ENCODE results near the gene LRRC32.
A peak's percentile ranks its signal among the peaks of the same experiment; 100 is the strongest.
"Not testable (repeated sequence)": the region's sequence is repeated elsewhere in the genome, so short reads cannot be mapped to it uniquely, and the experiment has no call there.

The LRRC32 gene

DNA sequence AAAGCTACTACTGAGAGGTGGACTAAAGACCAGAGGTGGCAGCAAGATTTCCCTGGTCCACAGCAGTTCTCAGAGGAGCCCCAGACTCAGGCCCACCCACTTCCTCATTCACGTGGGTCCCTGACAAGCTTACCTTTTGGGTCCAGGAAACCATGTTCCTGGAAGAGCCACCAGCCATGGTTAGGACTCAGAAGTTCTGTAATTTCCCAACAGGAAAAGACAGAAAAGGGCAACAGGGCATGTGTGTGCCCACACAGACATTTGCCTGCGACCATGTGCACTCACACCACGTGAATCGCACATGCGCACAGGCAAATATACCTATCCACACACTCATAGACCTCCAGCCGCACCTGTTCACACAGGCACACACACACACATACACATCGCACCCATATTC, 42.9 kb downstream of the LRRC32 start:
- no peak for DNase-seq (ENCODE audit: low spot score)

DNA sequence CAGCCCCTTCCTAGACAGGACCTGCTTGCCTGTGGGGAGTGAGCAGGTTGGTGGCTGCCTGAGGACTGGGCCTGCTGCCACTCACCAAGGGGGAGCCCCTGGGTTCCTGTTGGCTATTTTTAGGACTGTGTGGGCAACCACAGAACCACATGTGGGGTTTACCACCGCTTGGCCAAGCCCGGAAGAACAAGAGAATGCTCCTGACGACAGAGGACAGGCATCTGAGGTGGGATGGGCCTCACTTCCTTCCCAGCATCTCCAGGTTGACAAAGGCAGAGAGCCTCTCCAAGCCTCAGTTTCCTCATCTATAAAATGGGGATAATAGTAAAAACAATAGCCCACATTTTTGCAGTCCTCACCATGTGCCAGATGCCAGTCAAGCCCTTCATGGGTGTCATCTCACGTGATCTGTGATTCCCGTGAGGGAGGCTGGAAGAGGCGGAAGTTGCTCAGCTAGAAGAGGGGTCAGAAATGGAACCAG, 43.6 kb downstream of the LRRC32 start:
- no peak for DNase-seq (ENCODE audit: low spot score)

DNA sequence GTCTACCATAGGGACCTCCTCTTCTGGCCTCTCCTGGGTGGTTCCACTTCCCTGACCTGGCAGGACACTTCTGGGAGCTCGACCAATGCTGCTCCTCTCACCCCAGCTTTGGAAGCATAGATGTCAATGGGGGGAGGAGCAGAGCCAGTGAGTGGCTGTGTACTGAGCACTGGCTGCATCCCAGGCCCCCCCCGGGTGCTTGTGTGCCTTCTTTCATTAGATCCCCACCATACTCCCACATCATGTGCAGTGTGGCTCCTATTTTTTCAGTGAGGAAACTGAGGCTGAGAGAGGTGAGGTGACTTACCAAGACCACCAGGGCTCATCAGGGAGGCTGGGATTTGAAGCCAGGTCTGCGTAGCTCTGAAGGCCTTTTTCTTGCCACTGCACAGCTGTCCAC, 44.3 kb downstream of the LRRC32 start:
- DNase-seq (ENCODE audit: low spot score), result no peak

DNA sequence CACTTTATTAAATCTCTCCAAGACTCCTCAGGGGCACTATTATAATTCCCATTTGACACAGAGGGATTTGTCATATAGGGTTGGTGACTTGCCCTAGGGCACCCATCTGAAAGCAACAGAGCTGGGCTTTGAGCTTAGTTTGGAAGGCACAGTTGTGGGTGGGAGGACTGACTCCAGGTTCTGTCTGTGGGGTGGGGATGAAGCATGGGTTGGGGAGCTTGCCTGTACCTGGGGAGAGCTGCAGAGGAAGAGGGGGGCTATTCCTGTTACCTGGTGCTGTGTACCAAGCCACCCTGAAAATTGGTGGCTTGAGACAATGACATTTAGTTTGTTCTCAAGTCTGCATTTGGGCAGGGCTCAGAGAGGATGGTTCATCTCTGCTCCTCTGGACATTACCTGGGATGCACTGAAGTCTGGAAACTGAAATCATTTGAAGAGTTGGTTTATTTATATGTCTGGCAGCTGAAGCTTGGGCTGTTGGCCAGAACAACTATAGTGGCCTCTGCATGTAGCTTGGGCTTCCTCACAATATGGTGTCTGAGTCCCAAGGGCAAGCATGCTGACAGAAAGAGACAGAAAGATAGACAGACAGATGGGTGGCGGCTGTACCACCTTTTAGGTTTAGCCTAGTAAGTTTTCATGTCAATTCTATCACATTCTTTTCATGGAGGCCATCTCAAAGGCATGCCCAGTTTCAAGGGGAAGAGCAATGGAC, 44.9 kb downstream of the LRRC32 start:
- DNase-seq (ENCODE audit: low spot score), result no peak

DNA sequence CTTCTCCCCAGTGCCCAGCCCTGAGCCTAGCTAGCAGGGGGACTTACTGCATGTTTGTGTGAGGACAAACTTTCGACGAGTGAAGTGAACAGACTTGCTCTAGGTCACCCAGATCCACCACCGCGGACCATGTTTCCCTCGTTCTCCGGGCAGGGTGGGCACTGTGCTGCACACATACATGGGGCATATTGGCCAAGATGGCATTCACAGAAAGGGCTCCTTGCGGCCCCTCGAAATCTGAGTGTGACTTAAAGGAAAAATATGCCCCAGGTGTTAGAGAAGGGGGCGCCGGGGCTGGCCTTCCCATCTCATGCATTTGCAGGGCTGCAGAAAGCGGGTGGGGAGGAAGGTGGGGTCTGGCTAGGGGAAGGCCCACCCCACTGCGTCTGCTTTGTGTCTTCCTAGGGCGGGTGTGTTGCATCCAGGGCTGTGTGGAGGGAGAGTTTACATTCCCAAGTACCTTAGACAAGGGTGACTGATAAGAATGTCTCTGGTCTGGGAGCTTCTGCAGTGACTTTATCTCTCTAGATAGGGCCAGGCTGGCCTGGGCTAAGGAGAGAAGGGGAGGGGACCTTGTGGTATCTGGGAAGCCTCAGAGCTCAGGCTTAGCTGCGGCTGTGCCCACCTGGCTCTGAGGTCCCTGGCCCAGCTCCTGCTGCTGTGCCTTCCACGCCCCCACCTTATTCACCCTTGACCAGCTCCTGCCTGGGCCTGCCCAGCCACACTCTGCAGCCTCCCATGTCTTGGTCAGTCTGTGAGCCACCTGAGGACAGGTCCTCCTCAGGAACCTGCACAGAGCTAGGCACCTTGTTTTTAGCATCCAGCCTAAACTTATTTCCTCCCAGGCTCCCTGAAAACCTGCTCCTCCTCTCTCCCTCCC, 45.8 kb downstream of the LRRC32 start:
- no peak for DNase-seq (ENCODE audit: low spot score)

DNA sequence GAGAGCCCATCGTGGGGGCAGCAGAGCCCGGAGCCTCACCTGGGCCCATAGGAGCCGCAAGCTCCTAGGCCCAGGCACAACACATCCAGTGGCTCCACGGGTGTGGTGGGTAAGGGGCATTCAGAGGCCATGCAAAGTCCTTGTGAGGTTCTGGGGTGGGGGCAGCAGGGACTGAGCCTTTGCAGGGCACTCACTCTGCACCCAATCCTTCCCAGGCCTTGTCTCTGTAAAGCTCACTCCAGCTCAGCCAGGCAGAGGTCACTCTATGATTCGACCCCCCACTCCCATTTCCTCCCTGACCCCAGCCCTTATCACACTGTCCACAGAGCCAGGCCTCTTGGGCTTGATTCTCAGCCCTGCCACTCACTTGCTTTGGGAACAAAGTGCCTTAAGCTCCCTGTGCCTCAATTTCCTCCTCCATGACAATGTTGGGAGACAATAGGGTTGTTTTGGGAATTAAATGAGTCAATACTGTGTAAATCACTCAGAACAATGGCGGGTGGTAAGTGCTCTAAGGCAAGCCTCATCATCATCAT, 46.6 kb downstream of the LRRC32 start:
- DNase-seq (ENCODE audit: low spot score), result no peak

DNA sequence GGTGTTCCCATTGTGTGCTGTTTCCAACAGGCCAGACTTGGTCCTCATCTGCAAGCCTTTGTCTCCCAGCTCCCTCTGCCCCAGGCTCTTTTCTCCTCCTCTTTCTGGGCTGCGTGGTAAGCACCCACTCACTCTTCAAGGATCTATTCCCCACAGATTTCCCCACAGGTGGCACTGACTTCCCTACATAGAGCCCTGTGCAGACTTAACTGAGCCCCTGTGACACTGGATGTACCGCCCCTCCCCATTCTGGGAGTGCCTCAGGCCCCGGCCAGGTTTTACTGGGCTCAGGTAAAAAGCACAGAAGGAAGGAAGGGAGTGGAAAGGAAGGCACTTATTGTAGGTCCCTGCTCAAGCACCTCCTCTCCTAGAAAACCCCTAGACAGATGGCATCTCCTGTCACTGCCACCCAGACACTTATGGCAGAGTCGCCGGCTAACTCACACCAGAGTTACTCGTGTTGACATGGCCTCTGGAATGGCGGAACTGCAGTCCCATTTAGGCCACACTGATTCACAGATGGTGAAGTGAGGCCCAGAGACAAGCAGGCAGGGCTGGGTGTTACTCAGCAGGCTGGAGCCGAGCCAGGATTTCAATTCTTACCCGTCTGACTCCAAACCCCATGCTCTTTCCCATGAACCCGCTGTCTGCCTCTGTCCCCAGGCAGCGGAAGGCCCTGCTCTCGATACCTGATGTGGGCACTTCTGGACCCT, 47.2 kb downstream of the LRRC32 start:
- DNase-seq (ENCODE audit: low spot score), result no peak

DNA sequence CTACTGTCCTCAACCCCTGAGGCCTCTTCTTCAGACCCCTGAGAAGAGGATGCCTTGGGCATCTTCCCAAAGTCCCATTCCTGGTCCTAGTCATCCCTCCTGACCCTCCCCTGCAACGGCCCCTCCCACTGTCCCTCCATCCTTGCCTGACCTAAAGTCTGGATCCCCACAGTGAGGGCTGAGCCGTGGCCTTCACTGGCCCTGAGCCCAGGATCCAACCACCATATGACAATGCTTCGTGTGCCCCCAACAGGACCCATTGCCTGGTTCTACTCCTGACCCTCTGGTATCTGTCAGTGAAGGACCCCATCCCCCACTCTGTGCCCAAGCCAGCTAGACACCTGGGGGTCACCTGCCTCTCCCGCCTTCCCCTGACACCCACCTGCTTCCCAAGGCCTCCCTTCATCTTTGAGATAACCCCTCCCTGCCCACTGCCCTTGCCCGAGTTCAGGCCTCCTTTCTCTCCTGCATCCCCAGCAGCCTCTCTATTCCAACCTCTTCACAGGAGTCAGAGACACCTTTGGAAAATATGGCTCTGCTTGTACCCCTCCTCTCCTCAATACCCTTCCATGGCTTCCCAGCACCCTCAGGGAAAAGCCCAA, 48.0 kb downstream of the LRRC32 start:
- DNase-seq (ENCODE audit: low spot score), result no peak

DNA sequence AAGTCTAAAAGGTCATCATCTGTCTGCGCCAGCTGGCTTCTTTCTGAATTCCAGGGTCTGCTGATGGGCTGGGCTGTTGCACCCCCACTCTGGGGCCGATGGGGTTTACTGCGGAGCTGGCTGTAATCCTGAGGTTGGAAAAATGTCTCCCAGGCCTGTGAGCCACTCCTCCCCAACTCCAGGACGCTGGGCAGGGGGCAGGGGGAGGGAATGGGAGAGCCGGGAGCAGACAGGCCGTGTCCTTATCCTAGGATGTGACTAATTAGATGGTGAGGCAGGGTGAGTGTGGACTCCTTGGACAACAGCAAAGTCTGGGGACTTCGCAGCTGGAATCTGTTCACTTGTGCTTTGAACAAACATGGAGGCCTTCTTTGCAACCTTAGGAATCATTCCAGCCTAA, 48.7 kb downstream of the LRRC32 start:
- DNase-seq (ENCODE audit: low spot score), result no peak

DNA sequence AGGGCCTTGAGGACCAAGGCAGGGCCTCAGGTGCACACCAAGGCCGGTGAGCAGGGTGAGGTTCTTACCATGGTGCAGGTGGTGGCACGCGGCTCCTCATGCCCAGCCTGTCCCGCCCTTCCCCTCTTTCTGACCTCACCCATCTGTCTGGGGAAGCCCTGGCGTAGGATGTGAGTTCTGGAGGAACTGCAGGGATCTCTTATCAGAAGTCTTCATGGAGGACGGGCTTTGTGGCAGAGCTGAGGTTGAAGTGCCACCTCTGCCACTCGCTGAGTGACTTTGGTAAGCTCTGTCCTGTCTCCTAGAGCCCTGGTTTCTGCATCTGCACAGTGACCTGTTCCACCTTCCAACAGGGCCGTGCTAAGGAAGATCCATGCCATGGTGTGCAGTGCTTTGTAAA, 49.1 kb downstream of the LRRC32 start:
- DNase-seq (ENCODE audit: low spot score), result no peak

DNA sequence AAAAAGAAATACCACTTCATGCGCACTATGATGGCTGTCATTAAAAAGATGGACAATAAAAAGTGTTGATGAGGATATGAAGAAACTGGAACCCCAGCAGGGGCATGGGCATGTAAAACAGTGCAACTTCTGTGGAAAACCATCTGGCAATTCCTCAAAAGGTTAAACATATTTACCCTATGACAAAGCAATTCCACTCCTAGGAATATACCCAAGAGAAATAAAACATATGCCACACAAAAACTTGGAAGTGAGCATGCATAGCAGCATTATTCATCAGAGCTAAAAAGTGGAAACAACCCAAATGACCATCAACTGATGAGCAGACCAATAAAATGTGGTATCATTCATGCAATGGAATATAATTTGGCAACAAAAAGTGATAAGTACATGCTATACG, 50.1 kb downstream of the LRRC32 start:
- DNase-seq (ENCODE audit: low spot score), result no peak

DNA sequence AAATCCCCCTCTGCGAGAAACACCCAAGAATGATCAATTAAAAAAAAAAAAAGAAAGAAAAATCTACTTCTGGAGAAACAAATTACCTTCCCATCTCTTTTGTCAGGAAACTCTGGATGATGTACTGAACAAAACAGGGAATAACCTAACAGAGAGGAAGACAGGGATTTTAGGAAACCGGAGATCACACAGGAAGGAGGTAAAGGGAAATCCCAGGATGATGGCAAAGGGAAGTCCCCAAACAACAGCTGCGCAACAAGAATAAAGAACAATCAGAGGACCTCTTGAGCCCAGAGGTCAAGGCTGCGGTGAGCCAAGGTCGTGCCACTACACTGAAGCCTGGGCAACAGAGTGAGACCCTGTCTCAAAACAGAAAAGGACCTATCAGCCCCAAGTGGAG, 50.7 kb downstream of the LRRC32 start:
- DNase-seq (ENCODE audit: low spot score), result not testable (repeated sequence)

DNA sequence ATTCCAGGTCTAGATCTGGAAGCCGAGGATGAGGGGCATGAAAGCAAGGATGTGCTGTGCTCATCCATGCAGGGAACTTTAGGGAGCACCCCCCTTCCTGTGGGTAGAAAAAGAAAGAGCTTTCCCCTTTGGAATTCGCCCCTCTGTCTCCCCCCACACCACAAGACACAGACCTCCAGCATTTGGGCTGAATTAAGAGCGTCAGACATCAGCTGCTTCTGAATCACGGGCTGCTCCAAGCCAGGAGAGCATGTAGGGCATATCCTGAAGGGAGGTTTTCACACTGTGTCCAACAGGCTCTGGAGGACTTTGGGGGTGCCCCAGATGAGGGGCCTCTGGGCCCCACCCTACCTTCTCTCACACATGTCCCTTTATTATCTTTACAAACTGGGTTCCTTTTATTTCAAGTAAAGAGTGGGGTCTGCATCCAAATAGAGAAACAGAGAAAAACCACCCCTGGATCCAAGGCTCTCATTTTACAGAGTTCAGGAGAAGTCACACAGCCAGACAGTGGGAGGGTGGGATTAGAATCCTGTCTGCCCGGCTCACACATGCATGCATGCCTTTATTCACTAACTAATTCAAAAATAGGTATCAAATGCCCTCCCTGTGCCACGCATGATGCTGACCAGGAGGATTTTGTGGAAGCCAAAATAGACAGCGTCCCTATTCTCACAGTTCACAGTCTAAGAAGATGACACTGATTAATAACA, 52.8 kb downstream of the LRRC32 start:
- DNase-seq (ENCODE audit: low spot score), result no peak

DNA sequence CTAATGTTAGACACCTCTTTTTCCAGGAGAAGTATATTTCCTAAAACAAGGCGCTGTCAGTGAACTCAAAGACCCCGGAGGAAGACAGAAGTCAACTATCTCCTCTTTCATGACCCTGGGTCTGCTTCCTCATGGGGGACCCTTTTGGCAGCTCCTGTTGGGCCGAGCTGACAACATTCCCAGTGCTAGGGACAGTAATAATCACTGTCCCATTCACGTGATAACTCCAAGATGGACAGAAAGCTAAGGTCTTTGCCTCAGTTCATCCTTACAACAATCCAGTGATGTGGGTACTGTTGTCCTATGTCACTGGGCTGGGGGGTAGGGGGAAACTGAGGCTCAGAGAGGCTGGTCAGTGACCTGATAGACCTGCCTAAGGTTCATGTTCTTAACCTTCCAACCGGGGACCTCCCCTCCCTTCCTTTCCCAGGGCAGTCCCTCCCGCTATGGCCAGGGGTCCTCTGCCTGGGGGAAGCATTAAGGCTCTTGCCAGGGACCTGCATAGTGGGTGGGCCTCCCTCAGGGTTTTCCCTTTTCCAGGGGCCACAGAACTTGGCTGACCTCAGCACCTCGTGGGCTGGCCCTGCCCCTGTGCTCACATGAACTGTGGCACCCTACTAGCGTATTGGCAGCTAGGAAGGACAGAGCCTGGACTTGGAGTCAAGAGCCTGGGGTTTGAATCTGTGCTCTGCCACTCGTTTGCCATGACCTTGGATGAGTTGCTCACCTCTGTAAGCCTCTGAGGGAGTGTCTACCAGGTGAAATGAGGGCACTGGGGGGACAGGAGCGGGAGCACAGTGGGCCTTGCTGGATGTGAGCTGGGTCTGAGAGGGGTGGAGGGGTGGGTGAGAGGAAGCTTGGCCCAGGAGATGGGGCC, 53.6 kb downstream of the LRRC32 start:
- DNase-seq (ENCODE audit: low spot score), result no peak

DNA sequence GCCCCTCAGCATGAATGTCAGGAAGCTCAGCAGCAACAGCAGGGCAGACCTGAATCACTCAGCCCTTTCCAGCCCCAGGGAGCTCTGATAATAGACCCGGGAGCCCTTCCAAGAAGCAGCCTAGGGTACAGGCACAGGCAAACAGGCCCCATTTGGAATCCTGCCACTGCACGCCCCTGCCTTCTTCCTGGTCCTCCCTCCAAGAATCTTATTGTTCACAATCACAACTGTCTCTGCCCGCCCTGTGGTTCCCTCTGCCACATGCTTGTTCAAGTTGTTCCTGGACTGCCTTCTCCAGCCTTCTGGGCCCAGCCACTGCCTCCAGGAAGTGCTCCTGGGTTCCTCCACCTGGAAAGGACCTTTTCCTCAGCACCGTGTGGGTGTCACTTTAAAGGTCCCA, 54.6 kb downstream of the LRRC32 start:
- DNase-seq (ENCODE audit: low spot score), result peak; percentile 31

DNA sequence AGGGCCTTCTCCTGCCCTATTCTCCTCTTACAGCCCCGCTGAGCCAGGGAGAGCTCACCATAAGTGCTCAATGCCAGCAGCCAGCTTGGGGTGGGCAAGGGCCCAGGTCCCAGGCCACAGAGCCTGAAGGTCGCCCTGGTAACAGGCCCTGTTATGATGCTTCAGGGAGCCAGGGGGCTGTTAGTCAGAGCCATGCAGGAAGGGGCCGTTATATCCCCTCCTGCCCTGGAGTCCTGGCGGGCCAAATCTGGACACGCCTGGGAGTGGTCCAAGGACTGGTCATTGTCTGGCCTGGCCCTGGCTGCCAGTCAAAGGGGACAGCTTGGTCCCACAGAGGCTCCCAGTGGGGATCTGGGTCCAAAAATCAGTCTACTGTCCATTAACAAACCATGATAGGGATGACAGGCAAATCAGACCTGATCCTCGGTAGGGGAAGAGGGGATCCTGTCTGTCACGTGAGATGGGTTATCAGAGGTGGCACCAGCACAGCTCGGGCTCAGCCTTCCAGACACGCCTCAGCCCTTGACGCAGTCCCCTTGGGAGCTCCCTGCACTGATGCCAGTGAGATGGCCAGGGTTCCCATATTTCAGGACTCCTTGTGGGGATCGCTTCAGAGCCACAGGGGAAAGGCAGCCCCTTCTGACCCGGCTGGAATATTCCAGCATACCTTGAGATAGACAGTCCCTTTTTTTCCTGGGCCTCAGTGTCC, 55.9 kb downstream of the LRRC32 start:
- peak; percentile 87 for DNase-seq (ENCODE audit: low spot score)

DNA sequence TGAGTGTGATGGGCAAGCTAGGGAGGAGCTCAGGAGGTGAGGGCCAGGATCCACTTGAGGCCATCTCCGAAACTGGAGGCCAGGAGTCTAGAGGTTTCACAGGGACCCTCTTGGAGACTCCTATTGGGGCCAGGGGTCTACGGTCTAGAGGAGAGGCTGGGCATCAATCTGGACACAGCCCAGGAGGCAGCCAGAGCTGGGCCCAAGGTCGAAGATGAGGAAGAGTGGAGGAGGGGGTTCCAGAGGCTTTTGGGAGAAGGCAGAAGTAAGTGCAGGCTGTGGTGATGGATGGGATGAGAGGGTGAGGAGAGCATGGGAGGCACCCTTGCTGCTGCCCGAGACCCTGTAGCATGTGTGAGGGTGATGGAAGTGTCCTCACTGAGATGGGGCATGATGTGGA, 56.6 kb downstream of the LRRC32 start:
- no peak for DNase-seq (ENCODE audit: low spot score)

DNA sequence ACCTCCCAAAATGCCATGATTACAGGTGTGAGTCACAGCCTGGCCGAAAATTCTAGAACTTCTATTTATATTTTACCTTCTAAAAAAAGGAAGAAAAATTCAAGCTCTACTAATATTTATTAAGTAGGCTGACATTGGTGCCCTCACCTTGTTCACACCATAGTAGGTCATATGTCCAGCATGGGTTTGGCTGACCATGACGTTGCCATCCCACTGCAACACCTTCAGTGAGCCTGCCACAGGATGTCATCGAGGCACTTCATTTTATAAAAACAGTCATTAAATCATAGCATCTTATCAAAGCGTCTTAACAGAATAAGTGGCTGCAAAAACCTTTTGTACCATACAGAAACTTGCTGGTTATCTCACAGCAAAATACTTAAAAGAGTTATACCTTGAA, 58.3 kb downstream of the LRRC32 start:
- no peak for DNase-seq (ENCODE audit: low spot score)

DNA sequence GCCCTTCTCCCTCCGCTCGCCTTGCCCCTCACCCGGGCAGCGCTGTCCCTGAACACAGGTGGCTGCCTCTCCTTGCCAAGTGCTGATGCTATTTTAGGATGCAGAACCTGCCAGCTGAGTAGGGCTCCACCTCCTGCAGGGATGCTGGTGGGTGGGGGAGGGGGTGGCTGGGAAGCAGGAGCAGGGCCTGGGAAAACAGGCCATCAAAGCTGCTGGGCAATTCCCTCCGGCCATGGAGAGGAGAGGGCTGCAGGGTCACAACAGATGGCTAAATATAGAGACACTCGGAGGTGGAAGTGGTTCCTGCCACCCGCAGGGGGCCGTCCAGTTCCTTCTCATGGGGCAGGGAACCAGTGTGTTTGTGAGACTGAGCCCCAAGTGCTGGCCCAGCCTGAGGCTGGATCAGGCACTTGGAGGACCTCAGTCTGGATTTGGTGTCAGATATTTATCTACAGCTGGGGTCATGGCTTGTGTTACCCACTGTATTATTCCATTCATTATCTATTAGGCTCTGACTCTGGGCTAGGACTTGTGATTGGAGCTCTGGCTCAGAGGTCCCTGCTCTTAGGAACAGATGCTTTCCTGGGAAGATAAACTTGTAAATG, 59.6 kb downstream of the LRRC32 start:
- peak; percentile 44 for DNase-seq (ENCODE audit: low spot score)
